SIG-M5 treated with dmso at 0.1 percent for 504 hours (cell line): ENCODE results near the gene KLRK1.
"Not testable (repeated sequence)": the region's sequence is repeated elsewhere in the genome, so short reads cannot be mapped to it uniquely, and the experiment has no call there.

Experiments used
- DNase-seq: peaks from one replicate; lab custom pipeline; 2025; ENCODE audit not compliant: unreplicated experiment; lab: John Stamatoyannopoulos, UW

Gene KLRK1

DNA sequence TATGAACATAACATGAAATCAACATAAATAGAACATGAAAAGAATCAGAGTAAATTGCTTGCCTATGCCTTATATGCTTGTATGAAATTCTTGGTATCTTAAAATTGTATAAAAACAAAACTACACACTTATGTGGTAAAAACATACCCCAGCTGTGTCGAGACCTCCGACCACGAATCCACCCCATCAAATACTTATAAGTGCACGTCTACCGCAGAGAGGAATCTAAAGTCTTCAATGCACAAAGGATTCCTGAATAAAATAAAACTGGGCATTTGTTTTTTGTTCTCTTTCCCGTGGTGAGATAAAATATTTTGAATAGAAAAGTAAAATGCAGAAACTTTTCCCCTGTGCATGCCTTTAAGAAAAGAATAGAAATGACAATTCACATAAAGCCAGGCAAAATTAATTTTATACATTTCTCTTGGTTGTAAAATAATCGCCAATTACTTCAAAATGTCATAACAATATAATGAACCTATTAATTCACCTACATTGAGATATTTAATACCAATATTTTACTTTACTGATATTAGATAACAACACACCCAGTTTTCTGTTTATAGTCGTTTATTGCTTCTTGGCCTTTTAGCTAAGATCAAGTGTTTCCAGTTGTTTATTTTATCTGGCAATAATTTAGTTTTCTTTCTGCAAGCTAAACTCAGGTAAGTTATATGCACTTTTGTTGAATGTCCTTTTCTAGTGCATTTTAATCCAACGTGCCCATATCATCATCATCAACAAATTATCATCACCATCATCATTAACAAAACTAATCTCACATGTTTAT lies 1.0 kb downstream of the KLRK1 start:
- DNase-seq = no peak

DNA sequence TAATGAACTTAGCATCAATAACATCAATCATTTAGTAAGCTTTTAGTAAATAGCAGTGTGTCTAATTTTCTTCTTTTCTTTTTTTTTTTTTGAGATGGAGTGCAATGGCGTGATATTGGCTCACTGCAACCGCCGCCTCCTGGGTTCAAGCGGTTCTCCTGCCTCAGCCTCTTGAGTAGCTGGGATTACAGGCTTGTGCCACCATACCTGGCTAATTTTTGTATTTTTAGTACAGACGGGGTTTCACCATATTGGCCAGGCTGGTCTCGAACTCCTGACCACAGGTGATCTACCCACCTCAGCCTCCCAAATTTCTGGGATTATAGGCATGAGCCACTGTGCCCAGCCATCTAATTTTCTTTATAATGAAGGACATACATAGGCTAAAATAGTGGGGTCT lies 2.3 kb downstream of the KLRK1 start:
- DNase-seq = not testable (repeated sequence)

DNA sequence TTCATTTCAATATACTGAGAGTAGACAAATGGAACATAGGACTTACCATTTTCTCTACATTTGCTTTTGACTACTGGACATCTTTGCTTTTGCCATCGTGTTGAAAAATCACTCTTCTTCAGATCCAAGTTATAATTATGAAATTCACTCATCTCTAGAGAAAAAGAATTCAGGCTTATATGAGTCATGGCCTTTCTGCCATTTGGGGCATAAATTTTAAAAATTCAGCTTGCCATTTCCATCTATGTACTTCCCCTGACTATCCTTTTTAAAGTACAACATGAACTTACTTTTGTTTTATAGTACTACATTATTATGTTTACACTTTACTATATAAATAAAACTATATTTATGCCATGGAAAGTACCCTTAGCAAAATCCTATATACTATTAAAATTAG lies 3.0 kb downstream of the KLRK1 start:
- no peak for DNase-seq

DNA sequence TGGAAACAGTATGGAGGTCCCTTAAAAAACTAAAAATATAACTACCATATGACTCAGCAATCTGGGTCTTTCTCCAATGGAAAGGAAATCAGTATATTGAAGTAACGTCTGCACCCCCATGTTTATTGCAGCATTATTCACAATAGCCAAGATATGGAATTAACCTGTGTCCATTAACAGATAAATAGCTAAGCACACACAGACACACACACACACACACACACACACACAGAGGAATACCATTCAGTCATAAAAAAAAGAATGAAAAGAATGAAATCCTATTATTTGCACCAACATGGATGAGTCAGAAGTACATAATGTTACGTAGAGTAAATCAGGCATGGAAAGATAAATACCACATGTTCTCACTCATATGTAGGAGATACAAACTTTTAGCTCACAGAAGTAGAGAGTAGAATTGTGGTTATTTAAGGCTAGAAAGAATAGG lies 4.7 kb downstream of the KLRK1 start:
- no peak for DNase-seq

DNA sequence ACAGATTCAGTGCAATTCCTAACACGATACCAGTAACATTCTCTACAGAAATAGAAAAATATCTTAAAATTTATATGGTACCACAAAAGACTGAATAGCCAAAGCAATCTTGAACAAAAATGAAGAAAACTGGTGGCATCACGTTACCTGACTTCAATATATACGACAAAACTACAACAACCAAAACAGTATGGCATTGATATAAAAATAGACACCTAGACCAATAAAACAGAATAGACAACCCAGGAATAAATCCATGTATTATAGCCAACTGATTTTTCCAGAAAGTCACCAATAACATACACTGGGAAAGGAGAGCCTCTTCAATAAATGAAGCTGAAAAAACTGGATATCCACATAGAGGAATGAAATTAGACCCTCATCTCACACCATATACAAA lies 5.7 kb downstream of the KLRK1 start:
- DNase-seq = no peak

DNA sequence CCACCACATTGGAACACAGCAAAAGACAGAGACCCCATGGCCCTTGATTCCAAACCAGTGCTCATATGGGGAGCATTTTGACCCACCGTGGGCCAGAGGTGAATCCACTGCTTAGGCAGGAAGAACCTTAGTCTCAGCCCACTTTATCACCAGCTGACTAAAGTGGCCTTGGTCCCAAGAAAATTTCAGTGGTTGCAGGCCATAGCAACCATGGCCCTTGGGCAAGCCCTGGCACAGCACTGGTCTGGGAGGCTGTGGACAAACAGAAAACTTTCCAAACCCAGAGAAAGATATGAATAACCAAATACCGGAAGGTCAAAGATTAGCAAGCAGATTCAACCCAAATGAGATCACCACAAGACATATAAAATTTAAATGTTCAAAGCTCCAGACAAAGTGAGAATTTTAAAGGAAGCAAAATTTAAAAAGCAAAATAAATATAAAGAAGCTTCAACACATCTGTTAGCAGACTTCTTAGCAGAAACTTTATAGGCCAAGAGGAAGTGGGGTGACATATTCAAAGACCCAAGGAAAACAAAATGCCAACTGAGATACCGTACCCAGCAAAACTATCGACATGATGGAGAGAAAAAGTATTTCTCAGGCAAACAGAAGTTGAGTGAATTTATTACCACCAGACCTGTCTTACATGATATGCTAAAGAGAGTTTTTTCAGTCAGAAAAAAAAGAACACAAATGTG lies 7.8 kb downstream of the KLRK1 start:
- DNase-seq = no peak

DNA sequence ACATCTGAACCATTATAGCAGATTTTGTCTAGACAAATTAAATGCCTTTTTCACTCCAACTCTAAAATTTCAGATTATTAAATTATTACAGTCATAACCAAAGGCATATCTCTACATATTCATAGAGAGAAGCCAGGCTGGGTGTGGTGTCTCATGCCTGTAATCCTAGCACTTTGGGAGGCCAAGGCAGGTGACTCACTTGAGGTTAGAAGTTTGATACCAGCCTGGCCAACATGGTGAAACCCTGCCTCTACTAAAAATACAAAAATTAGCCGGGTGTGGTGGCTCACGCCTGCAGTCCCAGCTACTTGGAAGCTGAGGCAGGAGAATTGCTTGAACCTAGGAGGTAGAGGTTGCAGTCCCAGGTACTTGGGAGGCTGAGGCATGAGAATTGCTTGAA lies 11.1 kb downstream of the KLRK1 start:
- DNase-seq = not testable (repeated sequence)

DNA sequence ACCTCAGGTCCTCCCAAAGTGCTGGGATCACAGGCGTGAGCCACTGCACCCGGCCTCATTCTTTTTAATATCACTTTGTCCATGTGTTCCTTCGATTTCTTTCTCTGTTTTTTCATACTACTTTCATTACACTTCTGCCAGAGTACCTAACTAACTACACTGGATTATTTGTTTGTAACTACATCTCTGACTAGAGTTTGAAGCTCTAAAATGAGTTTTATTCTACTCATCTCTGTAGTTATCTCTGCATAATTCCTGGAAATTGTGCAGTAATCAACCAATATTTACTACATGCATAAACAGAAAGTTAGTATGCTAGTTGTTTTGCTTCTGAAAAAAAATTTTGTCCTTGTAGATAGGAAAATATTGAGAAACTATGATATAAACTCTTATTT lies 15.2 kb downstream of the KLRK1 start:
- DNase-seq = no peak

DNA sequence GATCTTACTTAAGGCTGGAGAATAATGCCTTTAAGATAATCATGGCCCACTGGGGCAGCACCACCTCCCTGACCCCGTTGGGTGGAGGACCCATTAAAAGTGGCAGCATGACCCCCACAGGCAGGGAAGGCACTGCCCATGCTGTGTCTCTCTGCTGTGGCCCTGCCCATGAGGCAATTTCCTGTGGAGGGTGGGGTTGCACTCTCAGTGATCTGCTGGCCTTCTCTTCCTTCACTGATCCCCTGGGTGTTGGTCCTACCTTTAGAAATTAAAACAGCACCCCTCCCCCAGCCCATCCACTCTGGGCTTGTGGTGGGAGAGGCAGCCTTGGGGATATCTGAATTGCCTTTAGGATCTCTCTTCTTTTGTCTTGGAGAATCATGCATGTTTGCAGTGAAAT lies 17.3 kb downstream of the KLRK1 start:
- peak; percentile 24 for DNase-seq

DNA sequence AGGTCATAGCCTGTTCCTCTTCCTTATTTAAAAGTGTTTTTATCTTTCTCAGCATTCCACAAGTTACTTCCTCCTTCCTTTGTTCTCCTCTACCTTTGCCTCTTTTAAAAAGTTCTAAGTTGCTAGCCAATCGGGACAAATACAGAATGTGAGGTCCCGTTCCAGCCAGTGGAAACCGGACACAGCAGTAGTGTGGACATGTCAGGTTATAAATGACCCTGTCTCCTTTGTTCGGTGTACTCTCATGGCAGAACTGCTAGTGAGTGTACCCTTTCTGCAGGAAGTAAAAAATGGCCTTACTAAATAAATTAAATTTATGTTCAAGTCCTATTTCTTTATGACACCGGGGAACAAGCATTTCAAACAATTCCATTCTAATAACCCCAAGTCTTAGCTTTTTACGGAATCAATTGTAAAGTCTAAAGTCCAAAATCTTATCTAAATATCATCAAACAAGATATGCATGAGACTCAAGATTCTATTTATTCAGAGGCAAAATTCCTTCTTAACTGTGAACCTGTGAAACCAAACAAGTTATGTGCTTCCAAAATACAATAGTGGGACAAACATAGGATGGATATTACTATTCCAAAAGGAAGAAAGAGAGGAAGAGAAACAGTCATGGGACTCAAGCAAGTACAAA lies 17.8 kb downstream of the KLRK1 start:
- not testable (repeated sequence) for DNase-seq

DNA sequence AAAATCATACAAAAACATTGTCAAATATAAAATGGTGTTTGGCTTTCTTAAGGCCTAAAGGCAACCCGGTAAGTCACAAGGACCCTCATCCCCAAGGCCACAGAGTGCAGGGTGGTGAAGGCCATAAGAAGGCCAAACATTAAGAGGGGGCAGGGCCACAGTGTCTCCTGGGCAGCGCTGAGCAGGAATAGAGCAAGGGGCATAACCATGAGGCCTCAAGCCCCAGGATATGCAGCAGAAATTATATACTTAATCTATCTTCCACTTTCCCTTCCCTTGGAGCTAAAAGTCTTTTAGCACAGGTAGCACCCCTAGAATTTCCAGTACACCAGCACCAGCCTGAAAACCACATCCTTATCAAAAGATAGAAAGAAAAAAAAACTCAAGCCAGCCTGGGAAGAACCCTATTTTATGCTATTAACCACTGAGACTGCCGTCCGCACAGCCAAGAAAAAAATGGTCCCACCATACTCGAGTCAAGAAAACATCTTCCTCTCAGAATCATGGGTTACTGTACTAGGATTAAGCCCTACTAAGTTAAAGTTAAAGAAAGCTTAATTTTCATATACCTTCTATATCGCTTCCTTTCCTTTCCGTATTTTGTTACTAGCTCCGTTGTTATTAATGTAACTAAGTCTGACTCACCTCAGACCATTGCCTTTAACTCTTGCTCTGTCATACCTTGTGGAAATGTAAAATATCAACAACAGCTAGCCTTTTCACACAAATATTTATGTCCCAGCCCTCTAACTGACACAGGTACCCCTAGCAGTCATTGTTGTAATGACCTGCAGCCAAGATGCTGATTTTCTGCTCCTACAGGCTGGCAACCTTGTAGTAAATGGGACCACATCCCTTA lies 20.1 kb downstream of the KLRK1 start:
- no peak for DNase-seq

DNA sequence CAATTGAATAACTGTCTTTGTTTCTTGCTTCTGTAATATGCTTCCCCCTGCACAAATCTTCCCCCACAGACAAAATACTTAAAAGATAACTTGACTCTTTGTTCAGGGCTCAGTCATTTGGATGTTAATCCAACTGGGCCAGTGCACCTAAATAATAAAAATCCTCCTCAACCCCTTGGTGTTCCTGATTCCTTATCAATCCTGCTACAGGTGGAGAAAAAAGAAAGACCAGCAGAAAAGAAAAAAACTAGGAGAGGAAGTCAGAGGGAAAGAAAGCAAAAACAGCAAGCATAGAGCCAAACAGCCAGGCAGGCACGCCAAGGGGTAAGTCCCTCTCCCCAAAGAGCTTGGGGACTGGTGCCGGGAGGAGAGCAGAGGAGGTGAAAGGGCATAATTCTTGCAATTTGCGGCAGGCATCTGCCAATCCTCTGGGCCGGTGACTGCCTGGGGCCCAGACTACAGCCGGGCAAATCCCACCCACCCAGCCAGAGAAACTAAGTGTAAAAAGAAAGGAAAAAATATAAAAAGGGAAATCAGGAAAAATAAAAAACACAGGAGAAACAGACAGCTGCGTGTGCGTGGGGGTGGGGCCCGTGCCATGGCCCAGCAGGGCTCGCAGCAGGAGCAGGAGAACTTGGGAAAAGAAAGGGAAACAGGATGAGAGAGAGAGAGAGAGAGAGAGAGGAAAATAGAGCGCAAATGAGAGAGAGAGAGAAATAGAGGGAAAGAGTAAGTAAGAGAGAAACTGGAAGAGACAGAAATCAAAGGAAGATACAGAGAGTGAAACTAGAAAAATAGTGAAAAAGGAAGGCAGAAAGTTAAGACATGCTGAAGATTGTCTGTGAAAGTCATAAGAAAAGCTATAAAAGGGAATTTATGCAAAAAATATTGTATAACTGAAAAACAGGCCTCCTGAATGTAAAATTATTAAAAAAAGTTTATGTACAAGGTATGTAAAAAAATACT lies 21.4 kb downstream of the KLRK1 start:
- DNase-seq = peak; percentile 21

DNA sequence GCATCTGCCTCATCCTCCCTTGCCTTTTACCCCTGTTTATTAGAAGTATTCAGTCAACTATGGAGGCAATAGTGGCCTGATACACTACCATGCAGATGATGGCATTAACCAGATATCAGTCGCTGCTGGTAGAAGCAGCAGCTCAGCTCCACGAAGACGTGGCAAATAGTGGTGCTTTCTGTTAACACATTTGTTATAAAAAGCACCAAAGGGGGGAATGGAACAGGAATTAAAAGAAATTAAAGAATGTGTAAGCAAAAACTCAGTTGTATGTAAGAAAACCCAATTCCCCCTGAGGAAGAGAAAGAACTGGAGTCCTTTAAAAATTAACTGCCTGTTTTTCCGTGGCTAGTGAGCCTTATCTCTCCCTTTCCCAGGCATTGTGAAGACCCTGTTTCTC lies 22.1 kb downstream of the KLRK1 start:
- DNase-seq = not testable (repeated sequence)

DNA sequence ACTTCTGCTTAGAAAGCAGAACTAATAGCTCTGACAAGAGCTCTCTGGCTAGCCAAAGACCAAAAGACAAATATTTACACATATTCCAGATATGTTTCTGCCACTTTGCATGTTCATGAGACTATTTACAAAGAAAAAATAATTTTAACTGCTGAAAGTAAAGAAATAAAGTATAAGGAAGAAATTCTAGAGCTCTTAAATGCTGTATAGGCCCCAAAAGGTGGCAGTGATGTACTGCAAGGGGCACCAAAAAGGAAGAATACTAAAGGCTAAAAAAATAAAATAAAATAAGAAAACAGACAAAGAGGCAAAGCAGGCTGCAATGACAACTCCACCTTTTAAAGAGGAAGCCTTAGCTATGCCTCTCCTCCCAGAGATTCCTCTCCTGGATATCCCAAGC lies 23.0 kb downstream of the KLRK1 start:
- DNase-seq = peak; percentile 73

DNA sequence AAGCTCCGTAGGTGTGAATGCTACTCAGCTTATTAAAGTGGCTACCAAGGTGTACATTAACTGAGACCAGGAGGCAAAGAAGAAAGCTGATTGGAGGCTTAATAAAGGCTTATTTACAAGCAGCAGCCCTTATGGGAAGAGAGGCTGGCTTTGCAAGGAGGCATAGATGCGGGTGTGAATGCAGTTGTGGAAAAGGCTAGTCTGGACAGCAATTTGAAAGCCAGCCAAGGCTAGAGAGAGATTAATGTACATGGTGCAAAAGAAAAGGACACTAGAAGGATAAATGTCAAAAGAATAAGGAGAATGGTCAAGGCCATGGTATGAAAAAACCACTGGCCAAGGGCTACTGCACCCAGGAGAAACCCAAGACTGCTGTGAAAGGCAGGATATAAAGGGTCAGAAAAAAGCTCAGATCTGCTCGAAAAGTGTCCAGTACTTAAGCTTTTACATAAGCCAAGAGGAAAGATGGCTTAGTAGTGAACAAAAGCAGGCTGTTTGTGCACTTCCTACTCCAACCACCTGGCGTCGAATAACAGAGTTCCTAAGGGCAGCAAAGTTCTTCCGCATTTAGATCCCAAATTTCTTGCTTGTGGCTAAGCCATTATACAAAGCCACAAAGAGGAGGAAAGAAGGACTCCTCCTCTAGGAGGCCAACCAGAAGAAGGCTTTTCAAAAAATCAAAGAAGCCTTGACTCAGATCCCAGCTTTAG lies 24.0 kb downstream of the KLRK1 start:
- peak; percentile 38 for DNase-seq

DNA sequence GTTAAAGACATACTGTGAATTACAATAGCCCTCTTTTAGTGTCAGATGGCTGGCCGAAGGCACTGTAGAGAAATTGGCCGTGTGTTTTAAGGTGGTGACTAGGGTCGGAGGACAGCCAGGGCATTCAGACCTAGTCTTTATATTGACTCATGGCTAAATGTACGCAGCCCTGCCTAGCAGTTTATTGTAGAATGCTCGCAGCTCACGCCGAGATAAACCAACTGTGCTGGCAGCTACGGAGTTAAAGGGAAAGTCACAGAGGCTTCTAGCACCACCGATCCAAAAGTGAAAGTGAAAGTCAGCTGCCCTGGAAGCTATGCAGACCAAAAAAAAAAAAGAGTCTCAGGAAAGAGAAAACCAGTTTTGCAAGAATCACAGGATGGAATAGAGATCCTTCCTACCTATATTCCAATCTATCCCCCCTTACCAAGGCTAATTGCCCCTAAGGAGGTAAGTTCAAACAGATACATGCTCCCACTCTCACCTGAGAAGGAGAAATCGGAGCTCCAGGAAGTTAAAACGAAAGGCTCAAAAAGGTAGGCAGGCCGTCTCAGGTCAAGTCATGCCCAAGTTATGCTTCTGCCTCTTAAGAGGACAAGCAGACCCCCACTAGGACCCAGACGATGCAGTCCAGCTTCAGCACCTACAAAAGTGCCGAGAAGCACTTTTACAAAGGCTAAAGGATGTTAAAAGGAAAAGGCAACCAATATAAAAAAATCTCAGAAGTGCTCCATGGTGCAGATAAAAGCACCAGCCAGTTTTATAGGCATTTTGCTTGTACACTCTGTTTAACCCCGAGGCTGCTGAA lies 24.8 kb downstream of the KLRK1 start:
- peak; percentile 81 for DNase-seq

DNA sequence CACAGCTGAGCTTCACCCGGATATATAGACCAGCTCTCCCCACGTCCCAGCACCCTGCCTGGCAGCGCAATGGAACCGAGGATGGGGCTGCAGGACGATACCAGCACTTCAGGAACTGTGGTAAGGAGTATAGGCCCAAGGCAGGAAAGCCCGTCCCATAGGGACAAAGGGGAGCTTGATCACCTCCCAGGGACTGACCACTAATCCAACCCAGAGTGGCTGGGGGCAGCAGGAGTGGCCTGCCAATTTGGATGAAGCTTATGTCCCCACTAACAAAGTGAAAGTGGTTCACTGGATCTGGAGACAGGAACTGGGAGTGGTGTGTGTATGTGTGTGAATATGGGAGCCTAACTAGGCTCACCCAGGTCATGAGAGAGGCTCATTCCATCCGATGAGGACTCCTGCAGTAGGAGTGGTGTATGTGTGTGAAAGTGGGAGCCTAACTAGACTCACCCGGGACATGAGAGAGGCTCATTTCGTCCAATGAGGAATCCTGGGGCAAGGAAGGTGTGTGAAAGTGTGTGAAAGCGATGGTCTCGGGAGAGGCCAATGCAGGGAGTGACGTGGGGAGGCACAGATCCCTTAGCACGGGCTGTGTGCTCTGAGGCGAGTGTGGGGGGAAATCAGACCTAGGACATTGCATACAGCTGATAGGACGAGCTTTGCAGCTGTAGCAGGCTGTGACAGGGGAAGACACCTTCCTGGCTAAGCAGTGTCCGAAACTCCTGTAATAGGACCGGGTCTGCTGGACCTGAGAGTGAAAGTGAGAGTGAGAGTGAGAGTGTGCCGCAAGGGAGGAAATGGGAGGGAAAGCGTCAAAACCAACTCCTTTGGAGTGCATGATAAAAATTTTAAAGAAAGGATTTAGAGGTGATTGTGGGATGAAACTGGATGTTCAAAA lies 25.7 kb downstream of the KLRK1 start:
- peak; percentile 30 for DNase-seq

DNA sequence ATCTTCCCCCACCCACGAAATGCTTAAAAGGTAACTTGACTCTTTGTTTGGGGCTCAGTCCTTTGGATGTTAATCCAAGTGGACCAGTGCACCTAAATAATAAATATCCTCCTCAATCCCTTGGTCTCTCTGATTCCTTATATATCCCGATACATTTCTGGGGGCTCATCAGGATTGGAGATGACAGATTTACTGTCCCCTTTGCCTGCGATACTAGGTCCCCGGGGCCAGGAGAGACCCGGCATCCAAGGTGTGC lies 26.3 kb downstream of the KLRK1 start:
- DNase-seq = no peak
